GM12891 (cell line): ENCODE data around the gene PDGFA.

ENCODE experiments used
- POLR2A ChIP-seq: IDR thresholded peaks from 2 replicates; pipeline ENCODE4 v1.6.1; 2011; ENCODE audit warnings: low read depth, low read length, control low read depth
- POLR2AphosphoS5 ChIP-seq: IDR thresholded peaks from 2 replicates; pipeline ENCODE4 v1.6.1; 2011; ENCODE audit warnings: low read depth, low read length, control low read depth

DNA sequence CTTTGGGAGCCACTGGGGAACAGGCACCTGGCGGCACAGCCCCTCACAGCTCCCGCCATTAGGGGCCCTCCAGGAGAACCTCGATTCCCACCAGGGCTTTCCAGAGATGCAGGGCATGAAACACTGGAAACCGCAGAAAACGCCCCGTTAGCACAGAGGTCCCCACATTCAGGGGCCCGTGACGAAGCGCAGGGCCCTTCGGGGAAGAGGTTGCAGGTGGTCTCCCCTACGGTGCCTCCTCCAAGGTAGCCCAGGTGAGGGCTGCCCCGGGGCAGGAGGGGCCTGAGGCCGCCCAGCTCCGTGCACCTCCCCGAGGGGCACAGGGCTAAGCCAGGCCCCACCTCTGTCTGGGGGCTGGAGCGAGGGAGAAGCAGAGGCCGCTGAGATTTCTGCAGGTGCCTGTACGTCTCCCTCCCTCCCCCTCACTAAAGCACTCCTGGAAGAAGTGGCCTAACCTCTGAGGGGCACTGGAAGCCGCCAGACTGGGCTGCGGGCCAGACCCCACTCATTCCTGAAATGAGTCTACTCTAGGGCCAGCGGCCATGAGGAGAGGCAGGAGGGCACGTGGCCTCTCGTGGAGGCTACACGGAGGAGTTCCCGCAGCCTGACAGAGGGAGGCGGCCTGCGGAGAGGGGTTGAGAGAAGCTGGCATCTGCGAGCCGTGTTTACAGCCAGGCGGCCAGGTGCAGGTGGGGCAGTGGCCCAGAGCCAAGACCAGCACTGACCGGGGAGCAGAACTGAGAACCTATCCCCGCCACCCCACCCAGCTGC lies 6.9 kb downstream of the PDGFA start:
- TF ChIP-seq POLR2A: no peak
- TF ChIP-seq POLR2AphosphoS5: no peak
